HG03520 (cell line): ENCODE results near the gene CEP76.

Experiments
- ATAC-seq: cut with Tn5 transposase; IDR thresholded peaks from one replicate; pipeline ENCODE4 v1.9.1; 2021; ENCODE audit warnings: mild to moderate bottlenecking, moderate library complexity; ENCODE audit not compliant: unreplicated experiment

CEP76 gene

GRCh38 chr18:12711446-12711845, 8.9 kb upstream of the CEP76 start:
- no peak for ATAC-seq

- ATAC-seq = no peak
Measured at GRCh38 chr18:12703664-12704063, 1.1 kb upstream of the CEP76 start.

DNA sequence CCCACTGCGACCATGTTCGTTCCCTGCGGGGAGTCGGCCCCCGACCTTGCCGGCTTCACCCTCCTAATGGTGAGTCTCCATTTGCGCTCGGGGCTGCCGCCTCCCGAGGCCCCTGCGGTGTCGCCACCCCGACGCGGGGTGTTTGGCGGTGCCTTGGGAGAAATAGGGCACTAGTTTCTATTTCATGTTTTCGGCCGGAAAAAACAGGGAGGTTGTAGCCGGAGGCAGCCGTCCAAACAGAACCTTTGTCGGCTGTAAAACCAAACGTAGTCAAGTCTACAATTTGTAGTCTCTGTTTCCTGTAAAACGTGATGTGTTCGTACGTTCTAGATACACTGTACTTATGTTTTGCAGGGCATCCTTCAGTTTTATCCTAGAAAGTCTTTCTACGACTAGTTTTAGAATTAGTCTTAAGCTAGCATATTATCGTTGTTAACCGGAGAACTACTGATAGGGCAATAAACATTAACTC, 609 bp upstream of the CEP76 start:
- no peak for ATAC-seq

DNA sequence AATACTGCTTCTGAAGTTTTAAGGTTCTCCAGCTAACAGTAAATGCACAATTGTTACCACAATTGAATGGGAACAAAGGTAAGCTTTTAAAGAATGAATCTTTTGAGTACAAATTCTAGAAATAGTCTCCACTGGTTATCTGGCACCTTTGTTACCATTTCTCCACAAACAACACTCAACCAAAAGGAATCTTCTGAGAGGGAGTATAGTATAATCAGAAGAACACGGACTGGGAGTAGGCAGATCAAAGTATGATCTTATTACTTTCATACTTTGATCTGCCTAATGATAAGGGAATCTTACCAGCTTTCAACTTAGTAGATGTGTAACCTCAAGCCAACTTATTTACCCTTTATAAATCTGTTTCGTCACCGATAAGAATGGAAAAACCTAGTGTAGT, 1.4 kb downstream of the CEP76 start:
- ATAC-seq = no peak

- ATAC-seq = no peak
Measured at GRCh38 chr18:12699747-12700146, 2.8 kb downstream of the CEP76 start.

DNA sequence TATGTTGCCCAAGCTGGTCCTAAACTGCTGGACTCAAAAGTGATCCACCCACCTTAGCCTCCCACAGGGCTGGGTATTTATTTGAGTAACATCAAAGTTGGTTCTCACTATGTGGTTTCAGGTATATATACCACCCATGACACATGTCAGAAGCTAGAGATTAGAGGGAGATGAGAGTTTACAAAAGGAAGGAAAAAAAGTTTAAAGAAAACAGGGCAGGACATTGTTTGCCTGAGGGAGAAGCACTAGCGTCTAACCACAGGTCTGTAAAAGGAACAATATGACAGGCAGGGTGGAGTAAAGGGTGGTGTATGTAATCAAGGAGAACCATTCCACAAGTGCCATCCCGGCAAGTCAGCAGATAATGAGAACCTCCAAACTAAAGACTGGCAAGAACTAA, 8.5 kb downstream of the CEP76 start:
- ATAC-seq = no peak

DNA sequence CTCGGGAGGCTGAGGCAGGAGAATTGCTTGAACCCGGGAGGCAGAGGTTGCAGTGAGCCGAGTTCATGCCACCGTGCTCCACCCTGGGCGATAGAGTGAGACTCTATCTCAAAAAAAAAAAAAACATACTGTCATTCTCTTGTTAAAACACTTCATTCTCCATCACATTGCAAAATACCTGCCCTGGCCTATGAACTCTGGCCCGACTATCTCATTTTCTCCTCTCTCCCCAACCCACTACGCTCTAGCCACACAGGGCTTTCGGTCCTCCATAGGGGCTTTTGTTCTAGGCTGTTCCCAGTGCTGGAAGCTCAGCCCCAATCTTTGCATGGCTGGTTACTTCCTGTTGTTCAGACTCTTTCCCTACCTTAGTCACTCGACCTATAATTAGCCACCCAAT, 10.3 kb downstream of the CEP76 start:
- no peak for ATAC-seq

GRCh38 chr18:12689256-12689850, 13.2 kb downstream of the CEP76 start:
- no peak for ATAC-seq

DNA sequence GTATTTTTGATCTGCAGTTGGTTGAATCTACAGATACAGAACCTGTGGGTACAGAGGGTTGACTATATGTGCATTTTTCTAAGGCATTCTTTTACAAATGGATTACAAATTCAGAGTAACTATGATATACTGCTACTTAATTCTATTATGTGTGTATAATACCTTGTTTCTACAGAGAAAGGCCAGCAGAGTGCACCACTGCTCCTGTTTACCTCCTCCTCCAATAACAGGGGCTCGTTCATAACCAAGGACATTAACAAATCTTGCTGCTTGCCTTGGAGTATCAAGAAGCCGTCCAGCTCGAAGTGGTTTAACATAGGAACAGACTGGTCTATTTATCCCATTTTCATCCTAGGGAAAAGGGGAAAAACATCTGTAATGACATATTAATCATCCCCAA, 16.4 kb downstream of the CEP76 start:
- ATAC-seq = no peak

- no peak for ATAC-seq
Measured at GRCh38 chr18:12679183-12679786, 23.2 kb downstream of the CEP76 start.

- ATAC-seq = no peak
Measured at GRCh38 chr18:12668041-12668440, 34.5 kb downstream of the CEP76 start.

GRCh38 chr18:12659904-12660605, 42.5 kb downstream of the CEP76 start:
- no peak for ATAC-seq

DNA sequence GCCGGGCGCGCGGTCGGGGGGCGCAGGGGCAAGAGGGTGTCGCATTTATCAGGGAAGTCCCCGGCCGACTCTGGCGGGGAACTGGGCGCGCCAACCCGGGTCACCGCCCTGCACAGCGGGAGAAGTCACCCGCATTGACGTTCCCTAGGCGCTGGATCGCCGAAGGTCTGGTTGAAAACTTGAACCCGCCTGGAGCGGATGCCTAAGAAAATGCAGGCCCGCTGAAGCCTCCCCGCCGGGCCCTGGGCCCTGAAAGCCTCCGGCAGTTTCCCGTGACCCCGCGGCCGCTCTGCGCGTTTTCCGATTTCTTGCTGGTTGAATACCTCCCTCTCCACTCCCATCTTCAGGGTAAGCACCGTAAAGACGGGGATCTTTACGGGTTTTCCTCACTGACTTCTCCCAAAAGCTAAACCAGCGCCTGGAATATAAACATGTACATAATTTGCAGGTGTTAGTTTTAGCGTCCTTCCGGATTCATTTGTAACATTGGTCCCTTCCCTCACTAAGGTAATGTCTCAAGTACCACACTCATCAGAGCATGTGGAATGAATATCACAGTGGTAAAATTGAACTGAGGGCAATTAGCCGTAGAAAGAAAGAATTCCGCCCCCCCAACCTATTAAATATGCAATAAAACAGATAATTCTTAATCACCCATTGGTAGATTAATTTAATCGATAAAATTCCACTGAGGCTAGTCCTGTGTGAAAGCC, 43.9 kb downstream of the CEP76 start:
- ATAC-seq = peak; percentile 19

DNA sequence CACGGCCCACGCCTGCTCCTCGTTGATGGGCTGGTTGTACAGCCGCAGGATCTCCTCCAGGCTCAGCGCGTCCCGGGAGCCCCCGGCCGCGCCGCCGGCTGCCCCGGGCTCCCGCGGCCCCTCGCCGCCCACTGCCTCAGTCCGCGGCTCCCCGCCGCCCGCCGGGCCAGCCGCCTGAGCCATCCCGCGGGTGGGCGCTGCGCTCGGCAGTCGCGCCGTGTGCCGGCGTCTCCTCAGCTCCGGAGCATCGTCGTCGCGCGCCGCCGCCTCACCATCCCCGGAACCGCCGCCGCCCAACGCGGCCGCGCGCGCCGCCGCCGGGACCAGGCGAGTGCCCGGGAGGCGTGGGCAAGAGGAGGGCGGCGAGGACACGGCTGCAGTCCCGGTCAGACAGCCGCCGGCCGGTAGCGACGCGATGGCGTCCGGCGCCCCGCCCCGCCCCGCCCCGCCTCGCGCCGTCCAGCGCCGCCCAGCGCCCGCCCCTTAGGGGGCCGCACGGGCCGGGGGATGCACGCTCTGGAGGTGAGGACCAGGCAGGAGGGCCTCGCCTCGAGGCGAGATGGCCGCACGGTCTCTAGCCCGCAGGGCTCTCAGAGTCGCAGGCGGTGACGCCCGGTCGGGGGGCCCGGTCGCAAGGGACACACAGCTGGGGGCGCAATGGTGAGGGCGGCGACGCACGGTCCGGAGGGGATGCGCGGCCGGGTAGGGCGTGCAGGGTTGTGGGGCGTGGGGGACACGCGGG, 44.7 kb downstream of the CEP76 start, which contains the start of gene SPIRE1:
SPIRE1 (minus strand) TSS at position 424 of the 742 bp plus-strand sequence; CDS start at position 183, 241 bp downstream.
- peak; percentile 55 for ATAC-seq

GRCh38 chr18:12656938-12657683, 45.4 kb downstream of the CEP76 start:
- peak; percentile 37 for ATAC-seq

GRCh38 chr18:12656605-12656937, 46.0 kb downstream of the CEP76 start:
- ATAC-seq = no peak

GRCh38 chr18:12654971-12655370, 47.6 kb downstream of the CEP76 start:
- ATAC-seq = no peak

DNA sequence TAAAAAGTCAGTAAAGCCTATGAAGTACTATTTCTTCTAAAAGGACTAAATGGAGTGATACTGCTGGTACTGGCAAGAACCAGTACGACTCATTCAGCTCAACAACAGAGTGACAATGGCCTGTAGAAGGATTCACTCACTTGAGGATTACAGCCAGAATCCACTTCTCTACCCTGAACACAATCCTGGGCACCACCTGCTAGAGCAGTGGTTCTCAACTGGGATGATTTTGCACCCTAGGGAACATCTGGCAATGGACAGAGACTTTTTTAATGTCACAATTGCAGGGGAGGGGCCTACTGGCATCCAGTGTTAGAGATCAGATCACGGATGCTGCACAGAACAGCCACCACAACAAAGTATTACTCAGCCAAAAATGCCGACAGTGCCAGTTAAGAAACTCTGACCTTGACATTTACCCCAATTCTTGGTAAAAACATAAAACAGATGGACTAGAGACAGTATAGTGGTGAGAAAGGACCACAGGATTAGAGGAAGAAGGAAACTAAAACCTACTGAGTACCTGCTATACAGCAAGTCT, 49.6 kb downstream of the CEP76 start:
- ATAC-seq = no peak

DNA sequence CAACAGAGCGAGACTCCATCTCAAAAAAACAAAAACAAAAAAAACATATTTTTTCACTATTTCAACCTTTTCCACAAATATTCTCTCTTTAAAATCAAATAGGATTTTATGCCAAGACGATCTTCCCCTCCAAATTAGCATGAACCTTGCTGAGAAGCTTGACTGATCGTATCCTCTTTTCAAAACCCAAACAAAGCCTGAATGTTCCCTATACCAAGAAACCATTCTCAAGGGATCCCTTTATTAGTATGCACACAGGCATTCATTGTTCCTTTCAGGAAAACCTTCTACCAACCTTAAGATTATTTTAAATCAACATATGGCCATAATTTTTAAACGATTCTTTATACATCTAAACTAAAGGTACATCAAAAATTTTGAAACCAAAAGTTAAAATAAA, 50.9 kb downstream of the CEP76 start:
- no peak for ATAC-seq

DNA sequence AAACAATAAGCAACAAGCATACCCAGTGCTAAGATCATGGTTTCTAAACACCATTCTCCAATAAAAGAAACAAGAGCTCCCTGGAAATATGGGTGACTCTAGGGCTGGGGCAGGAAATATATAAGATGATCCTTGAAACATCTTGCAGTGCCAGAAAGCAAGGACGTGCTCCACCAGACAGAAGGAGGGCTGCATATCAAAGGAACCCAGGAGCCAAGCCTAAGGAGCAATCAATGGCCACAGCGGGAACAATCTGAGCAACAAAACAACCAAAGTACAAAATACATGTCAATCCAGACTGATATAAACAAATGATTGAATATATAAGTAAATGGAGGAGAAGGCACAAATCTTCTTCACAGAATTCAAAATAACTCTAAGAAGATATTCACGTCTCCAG, 54.8 kb downstream of the CEP76 start:
- ATAC-seq = no peak
